Adipose tissue (tissue), 3 donors: Measurements from ENCODE around the gene PZP. TPM values are rescaled to one million over a fixed set of nuclear protein-coding genes. Genes with fewer than 3 reads are reported as not detected.
"Not testable (repeated sequence)": the region's sequence is repeated elsewhere in the genome, so short reads cannot be mapped to it uniquely, and the experiment has no call there.

Experiments
- H3K27ac ChIP-seq: one replicate; pipeline ENCODE4 v1.5.1; 2013; ENCODE audit warnings: low read depth, low read length
- WGBS, 3 donors: extraction: QIAGEN DNeasy Blood & Tissue Kit; methylation state at CpG; one replicate each; pipeline ENCODE4 v1.1.7; 2013; 5-methylcytosine and 5-hydroxymethylcytosine counted together
- polyA plus RNA-seq, 3 donors: library from polyadenylated mRNA; stranded (reverse); fragments of 200-250 nt; gene quantifications; one replicate each; pipeline ENCODE4 v1.2.3, GENCODE V29; 2013
- donor health status: healthy with polysubstance abuse.
- donor health status: Bipolar disorder and iron deficiency.
- donor health status: healthy.

PZP gene
- polyA plus RNA-seq, result under 1 TPM; 0.09 to 0.56 (median 0.51) TPM

GRCh38 chr12:9208229-9208628 is at the start of gene PZP:
Gene PZP (minus strand): TSS chr12:9208395. CDS start chr12:9208341, 54 bp downstream.
- WGBS, 3 donors, result 84 to 95% (median 94%) methylated on average over 3 of the region's 3 CpGs
- H3K27ac ChIP-seq, result no peak within 1 kb of the TSS

- no peak overlapping the region for H3K27ac ChIP-seq
- 63 to 91% (median 67%) methylated on average over 1 of the region's 1 CpG for WGBS, 3 donors
Observed at GRCh38 chr12:9256758-9257405, 48.7 kb upstream of the PZP start.

- H3K27ac ChIP-seq, result no peak overlapping the region
Observed at GRCh38 chr12:9256341-9256740, 48.1 kb upstream of the PZP start.

GRCh38 chr12:9255837-9256236 is 47.6 kb upstream of the PZP start:
- 19 to 81% (median 78%) methylated on average over 2 of the region's 2 CpGs for WGBS, 3 donors

GRCh38 chr12:9253464-9253863 is 45.3 kb upstream of the PZP start:
- H3K27ac ChIP-seq, result no peak overlapping the region
- WGBS, 3 donors, result 17 to 54% (median 43%) methylated on average over 5 of the region's 5 CpGs

More at GRCh38 chr12:9255837-9256236, 47.6 kb upstream of the PZP start:
- no peak overlapping the region for H3K27ac ChIP-seq

- H3K27ac ChIP-seq, result not testable (repeated sequence)
- WGBS, 3 donors, result 83 to 96% (median 92%) methylated on average over 2 of the region's 2 CpGs
Observed at GRCh38 chr12:9252791-9253190, 44.6 kb upstream of the PZP start.

- H3K27ac ChIP-seq, result no peak overlapping the region
Observed at GRCh38 chr12:9252256-9252655, 44.1 kb upstream of the PZP start.

- 61 to 76% (median 76%) methylated on average over 3 of the region's 3 CpGs for WGBS, 3 donors
Observed at GRCh38 chr12:9248435-9248834, 40.2 kb upstream of the PZP start.

DNA sequence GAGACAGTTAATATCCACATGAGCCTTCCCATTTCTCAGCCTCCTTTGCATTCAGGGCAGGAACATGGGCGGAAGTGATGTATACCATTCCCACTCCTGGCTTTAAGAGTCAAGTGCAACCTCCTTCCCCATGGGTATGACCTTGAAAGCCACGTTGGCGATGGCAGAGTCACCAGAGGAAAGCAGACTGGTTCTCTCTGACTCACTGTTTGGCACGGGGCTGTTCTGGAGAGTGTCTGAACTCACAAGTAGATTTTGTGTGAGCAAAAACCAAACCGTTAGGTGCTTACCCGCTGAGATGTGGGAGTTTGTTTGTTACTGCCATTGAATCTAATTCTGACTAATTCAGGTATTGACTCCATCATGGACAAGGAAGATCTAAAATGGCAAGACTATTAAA is 36.7 kb upstream of the PZP start:
- no peak overlapping the region for H3K27ac ChIP-seq
- WGBS, 3 donors, result 44 to 67% (median 67%) methylated on average over 6 of the region's 6 CpGs

More at GRCh38 chr12:9248435-9248834, 40.2 kb upstream of the PZP start:
- H3K27ac ChIP-seq, result no peak overlapping the region

GRCh38 chr12:9243999-9244649 is 35.9 kb upstream of the PZP start:
- no peak overlapping the region for H3K27ac ChIP-seq
- 49 to 88% (median 85%) methylated on average over 1 of the region's 1 CpG for WGBS, 3 donors

DNA sequence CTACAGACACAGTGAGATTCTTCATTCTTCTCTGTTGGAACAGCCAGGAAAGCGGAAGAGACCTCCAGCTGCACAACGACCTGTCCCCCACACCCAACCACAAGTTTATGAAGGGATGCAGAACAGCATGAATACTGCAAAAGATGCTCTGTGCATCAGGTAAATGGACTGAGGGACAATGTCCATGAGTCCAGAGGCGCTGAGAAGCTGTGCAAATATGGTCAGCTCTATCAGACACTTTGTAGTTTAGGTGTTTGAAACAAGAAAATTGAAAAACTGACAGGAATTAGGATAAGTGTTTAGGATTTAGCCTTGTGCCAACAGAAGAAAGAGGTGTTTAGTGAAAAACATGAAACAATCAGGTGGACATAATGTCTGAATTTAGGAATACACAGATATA is 33.1 kb upstream of the PZP start:
- WGBS, 3 donors, result 76 to 93% (median 82%) methylated on average over 3 of the region's 3 CpGs
- H3K27ac ChIP-seq, result no peak overlapping the region

DNA sequence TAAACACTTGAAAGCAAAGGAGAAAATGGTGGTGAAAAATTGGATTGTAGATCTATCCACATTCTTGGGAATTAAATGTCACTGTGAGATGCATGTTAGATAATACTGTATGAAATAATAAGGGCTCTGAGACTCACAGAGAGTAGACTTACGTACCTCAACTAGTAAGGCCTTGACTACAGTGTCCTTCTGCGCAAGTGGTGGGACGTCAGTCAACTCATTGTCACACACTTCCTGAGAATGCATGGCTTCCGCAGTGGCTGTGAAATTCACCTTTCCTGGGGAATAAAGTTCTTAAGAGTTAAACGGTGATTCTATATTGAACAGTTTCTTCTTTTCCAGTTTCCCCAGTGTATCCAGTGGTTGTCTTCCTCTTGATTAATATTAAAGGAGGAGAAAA is 32.6 kb upstream of the PZP start:
- 67 to 80% (median 80%) methylated on average over 5 of the region's 5 CpGs for WGBS, 3 donors
- H3K27ac ChIP-seq, result no peak overlapping the region

DNA sequence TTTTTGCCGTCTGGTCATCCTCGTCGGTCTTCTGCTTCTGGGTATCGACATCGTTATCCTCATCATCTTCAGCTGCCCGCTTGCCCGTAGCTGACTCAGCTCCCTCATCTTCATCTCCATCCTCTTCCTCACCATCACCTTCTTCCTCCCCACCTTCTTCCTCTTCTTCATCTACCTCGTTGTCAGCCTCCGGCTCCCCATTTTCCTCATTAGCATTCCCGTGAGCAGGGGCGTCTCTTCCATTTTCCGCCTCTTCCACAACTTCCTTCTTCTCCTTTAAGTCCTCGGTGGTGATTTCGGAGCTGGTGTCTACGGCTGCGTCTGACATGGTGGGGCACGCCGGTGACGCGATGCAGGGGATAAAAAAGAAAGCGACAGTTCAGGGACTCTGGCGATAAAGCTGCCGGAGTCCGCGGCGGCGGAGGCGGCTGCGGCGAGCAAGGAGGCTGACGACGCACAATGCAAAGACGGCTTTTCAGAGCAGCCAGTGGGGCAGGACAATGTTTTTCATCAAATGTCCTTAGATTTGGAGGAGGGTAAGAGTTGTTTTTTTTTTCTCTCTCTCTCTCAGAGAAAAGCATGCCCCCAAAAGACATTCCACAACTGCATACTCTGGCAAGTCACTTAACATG is 31.9 kb upstream of the PZP start:
- H3K27ac ChIP-seq, result not testable (repeated sequence)

DNA sequence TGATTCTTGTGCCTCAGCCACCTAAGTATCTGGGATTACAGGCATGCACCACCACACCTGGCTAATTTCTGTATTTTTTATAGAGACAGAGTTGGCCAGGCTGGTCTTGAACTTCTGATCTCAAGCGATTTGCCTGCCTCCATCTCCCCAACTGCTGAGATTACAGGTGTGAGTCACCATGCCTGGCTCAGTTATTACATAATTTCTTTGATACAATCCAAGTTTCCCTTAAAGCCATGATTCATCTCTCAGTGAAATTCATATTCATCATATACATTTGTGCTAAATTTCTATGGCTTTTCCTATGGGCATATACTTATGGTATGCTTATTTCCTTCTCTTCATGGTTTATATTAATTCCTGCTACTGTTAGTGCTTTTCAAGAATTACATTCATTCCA is 29.1 kb upstream of the PZP start:
- WGBS, 3 donors, result 90 to 95% (median 92%) methylated on average over 1 of the region's 1 CpG
- no peak overlapping the region for H3K27ac ChIP-seq

More for the DNA sequence above, 31.9 kb upstream of the PZP start:
- WGBS, 3 donors, result 11 to 32% (median 26%) methylated on average over 24 to 31 of the region's 33 CpGs

GRCh38 chr12:9235519-9235918 is 27.3 kb upstream of the PZP start:
- no peak overlapping the region for H3K27ac ChIP-seq
- 90 to 98% (median 96%) methylated on average over 4 of the region's 4 CpGs for WGBS, 3 donors

DNA sequence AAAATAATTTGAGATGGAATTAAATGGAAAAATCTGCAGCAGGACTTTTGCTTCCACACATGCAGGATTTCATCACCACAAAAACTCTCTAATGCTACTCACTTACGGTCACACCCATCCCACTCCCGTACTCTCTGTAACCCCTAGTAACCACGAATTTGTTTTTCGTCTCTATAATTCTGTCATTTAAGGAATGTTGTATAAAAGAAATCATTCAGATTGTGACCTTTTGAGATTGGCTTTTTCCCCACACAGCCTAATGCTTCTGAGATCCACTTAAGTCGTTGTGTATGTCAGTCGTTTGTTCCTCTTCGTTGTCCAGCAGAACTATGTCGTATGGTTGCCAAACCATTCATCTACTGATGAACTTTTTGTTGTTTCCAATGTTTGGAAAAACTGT is 19.8 kb upstream of the PZP start:
- H3K27ac ChIP-seq, result no peak overlapping the region
- WGBS, 3 donors, result 64 to 83% (median 66%) methylated on average over 8 of the region's 8 CpGs

DNA sequence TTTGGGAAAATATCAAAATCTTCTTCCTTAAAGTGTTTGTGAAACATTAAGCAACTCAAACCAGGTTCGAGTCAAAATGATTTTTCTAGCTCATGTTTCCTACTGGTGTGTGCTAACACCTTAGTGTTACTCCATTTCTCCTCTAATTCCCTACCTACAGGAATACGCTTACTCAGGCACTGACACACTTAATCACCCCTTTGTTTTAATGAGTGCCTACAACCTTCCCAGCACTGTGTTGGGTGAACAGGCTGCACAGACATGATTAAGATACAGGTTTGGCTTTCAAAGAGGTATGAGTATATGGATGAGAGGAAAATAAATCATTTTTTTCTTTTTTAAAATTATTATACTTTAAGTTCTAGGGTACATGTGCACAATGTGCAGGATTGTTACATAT is 15.6 kb upstream of the PZP start:
- WGBS, 3 donors, result 85 to 94% (median 92%) methylated on average over 2 of the region's 2 CpGs
- no peak overlapping the region for H3K27ac ChIP-seq

DNA sequence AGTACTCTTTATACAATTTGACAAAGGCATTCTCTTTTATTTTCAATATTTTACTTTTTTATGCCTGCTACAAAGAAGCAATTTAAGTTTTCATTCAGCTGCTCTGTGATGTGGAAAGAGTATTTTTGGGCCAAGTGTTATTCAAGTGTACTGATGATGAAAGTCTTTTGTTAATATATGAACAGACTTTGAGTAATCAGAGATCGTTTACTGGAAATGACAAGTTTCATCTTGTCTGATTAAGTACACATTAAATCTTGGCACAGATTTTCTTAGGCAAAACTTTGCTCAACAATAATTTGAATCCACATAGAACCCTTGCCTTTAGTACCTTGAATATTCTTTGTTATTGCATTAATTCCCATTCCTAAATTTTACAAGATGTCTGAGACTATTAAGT is 13.3 kb upstream of the PZP start:
- no peak overlapping the region for H3K27ac ChIP-seq
- 21 to 36% (median 28%) methylated on average over 1 of the region's 1 CpG for WGBS, 3 donors

DNA sequence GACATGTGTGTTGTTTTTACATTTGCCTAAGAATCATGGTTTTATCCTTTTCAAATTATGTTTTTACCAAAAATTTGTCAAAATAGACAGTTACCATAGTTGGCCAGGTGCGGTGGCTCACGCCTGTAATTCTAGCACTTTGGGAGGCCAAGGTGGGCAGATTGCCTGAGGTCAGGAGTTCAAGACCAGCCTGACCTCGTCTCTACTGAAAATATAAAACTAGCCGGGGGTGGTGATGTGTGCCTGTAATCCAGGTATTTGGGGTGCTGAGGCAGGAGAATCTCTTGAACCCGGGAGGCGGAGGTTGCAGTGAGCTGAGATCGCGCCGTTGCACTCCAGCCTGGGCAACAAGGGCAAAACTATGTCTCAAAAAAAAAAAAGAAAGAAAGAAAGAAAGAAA is 12.8 kb upstream of the PZP start:
- H3K27ac ChIP-seq, result not testable (repeated sequence)
- WGBS, 3 donors, result 80 to 89% (median 81%) methylated on average over 9 of the region's 9 CpGs

DNA sequence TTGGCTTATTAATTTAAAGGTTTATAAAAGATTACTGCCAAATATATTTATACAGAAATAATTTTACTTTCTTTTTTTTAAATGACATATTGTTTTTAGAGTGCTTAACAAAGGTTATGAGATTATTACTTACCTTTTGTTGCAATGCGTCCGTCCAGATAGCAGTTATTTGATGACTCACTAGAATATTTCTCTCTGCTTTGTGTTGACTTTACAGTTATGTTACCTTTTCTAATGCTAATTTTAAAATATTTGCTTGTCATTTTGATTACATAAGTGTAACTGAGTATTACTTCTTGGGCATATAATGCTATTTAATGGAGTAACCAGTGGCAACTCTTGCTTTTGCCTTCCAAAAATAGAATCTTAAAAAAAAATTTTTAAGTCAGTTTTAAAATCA is 6.3 kb upstream of the PZP start:
- 83 to 92% (median 90%) methylated on average over 2 of the region's 2 CpGs for WGBS, 3 donors
- no peak overlapping the region for H3K27ac ChIP-seq
